ENCODE measurements around the gene CAPN15.

Gene CAPN15

DNA sequence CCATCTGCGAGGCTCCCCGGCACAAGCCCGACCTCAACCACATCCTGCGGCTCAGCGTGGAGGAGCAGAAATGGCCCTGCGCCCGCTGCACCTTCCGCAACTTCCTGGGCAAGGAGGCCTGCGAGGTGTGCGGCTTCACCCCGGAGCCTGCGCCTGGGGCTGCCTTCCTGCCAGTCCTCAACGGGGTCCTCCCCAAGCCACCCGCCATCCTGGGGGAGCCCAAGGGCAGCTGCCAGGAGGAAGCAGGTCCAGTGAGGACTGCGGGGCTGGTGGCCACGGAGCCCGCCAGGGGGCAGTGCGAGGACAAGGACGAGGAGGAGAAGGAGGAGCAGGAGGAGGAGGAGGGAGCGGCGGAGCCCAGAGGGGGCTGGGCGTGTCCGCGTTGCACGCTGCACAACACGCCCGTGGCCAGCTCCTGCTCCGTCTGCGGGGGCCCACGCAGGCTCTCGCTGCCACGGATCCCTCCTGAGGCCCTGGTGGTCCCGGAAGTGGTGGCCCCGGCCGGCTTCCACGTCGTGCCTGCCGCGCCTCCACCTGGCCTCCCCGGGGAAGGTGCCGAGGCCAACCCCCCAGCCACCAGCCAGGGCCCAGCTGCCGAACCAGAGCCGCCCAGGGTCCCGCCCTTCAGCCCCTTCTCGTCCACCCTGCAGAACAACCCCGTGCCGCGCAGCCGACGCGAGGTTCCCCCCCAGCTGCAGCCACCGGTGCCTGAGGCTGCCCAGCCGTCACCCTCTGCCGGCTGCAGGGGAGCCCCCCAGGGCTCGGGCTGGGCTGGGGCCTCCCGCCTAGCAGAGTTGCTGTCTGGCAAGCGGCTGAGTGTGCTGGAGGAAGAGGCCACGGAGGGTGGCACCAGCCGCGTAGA is 19.6 kb downstream of the CAPN15 start:
- DNase-seq (ENCODE audit: low read depth): no peak

DNA sequence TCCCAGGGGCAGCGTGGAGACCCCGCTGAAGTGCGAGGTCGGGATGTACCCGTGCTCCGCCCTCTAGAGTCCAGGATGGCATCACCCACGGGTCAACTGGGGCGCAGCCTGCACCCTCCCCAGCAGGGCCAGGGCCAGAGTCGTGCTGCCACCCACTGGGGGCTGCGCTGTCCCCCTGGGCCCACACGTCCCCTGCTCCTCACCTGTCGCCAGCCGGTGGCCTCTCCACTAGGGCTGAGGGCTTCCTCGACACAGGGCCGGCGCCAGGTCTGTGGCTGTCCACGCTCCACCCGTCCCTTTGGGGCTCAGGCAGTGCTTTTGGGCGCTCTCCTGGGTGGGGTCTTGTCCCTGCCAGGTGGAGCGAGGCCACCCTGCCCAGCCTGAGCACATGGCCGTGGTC is 21.1 kb downstream of the CAPN15 start:
- DNase-seq (ENCODE audit: low read depth): no peak

DNA sequence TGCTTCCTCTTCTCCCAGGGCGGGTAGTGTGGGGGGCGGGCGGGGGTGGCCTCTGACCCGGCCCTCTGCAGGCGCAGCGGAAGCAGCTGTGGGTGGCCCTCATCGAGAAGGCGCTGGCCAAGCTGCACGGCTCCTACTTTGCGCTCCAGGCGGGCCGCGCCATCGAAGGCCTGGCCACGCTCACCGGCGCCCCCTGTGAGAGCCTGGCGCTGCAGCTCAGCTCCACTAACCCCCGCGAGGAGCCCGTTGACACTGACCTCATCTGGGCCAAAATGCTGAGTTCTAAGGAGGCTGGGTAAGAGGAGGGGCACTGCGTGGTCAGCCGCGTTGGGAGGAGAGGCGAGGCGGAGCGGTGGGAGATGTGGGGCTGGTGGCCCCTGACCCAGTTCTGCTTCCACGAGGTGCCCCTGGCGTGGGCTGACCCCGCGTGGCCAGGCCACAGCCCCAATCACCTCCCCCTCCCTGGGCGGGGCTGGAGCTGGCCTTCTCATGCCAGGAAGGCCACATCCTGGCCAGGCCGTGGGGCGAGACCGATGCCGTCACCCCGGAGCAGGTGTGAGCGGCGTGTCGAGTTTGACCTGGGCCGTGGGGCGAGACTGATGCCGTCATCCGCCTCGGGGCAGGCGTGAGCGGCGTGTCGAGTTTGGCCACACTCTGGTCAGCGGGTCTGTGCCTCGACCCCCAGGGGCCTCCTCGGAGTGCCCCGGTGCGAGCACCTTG is 22.2 kb downstream of the CAPN15 start:
- no peak for DNase-seq (ENCODE audit: low read depth)

DNA sequence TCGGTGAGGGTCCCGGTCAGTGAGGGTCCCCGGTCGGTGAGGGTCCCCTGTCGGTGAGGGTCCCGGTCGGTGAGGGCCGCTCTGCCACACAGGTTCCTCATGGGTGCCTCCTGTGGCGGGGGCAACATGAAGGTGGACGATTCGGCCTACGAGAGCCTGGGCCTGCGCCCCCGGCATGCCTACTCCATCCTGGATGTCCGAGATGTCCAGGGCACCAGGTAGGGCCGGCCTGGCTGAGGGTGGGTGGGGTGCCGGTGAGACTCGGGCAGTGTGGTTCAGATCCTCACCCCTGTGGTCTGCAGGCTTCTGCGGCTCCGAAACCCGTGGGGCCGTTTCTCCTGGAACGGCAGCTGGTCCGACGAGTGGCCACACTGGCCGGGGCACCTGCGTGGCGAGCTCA is 23.7 kb downstream of the CAPN15 start:
- DNase-seq (ENCODE audit: low read depth): no peak

DNA sequence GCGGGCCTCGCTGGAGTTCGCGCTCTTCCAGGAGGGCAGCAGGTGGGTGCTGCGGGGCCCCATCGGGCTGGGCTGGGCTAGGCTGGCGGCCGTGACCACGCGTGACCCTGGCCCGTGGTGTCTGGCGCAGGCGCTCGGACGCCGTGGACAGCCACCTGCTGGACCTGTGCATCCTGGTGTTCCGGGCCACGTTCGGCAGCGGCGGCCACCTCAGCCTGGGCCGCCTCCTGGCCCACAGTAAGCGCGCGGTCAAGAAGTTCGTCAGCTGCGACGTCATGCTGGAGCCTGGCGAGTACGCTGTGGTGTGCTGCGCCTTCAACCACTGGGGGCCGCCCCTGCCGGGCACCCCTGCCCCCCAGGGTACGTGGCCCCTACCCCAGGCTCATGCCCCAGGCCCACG is 24.7 kb downstream of the CAPN15 start:
- DNase-seq (ENCODE audit: low read depth): no peak

DNA sequence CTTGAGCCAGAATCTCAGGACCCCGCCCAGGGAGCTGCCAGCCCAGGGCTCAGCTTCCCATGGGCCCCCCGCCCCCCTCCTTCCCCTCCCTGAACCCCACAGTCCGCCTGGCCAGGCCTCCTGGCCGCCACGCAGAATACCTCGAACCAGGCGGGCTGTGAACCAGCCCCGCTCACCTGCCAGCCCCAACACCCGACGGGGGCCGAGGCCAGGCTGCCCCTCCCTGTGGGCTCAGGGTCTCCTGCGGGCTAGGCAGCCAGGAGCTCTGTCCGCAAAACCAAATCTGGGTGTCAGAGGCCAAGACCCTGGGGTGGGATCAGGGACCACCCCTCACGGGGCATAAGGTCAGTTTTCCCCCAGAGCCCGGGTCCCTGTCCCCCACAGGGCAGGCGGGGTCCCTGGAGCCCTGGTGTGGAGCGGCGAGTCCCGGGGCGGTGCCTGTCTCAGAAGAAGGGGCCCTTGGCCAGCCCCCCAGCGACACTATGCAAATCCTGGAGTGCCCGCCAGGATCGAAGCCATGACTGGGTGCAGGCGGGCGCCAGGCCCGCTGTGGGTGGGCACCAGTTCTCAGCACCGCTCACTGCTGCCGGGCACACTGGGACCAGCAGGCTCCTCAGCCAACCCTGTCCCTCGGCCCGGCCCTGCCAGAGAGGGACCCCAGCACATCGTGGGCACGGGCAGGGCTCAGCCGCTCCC is 26.2 kb downstream of the CAPN15 start:
- DNase-seq (ENCODE audit: low read depth): no peak

DNA sequence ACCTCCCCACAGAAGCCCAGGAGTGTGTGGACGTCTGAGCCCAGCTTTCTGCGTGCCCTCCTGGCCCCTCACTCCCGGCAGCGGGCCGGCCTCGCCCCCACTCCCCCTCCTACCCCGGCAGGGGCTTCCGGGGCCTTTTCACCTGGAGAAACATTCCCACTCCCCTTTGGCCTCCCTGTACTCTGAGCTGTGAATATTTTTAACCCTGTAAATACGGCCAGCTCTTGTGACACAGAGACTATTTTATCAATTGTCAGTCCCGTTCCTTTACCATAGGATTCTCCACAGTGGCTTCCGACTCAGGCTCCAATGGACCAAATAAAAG is 26.7 kb downstream of the CAPN15 start:
- no peak for DNase-seq (ENCODE audit: low read depth)

DNA sequence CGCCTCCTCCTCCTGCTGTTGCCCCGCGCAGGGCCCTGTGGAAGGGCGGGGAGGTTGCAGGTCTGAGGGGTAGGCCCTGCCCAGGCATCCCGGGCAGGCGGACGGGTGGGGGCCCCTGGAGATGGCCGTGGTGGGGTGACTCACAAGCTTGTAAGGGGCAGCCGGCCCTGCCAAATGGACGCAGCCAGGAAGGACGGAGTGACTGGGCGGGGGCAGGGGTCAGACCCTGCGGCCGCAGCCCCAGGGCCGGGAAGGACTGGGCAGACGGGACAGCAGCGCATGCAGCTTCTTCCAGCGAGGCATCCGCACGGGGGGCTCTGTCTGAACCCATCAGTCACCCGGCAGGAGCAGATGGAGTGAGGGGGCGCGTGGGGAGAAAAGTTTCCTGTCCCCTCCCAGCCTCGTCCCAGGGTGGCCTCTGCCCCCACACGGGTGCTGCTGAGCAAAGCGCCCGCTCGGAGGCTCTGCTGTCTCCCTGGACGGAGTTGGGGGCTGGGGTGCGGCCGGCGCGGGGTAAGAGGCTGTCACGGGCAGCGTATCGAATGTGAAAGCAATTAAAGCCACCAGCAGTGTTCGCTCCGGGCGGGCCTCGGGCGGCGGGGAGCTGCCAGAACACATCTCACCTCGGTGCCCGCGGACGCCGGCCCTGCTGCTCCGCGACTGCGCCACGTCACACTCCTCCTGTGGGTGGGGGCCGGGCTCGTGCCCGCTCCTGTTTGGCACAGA is 27.3 kb downstream of the CAPN15 start:
- DNase-seq (ENCODE audit: low read depth): no peak

DNA sequence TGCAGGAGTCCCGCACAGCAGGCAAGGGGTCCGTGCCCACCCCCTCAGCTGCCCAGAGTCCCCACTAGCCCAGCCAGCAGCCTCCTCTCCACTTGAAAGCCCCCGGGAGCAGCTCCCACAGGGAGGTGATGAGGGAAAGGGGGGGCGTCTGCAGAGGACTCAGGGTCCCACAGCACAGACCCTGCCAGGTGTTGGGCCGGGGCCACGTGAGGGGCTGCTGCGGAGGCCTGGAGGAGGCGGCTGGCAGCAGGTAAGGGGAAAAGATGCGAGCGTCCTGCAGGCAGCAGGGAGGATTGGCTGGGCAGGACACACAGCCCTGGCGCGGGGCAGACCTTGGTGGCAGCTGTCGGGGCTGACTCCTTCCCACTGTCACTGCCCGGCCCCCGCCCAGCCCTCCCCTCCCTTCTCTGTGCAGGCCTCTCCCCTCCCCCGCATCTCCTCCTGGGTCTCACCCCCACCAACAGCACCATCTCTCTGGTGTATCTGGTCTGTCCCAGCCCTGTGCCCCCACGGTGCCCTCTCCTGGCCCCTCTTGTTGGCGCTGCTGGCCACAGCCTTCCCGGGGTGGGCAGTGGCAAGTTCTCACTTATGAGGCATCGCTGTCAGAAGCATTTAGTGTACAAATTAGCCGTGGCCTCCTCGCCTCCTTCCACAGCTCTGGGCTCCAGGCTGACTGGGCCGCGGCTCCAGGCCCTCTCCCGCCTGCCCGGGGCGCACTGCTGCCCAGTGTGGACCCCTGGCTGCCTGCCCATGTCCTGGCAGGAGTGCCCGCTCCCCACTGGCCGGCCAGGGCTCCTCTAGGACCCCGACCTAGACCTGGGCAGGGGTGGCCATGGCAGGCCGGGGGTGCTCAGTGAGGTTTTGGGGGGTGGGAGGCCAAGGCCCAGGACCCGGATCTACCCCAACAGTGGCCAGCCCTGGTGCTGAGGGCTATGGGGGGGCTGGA is 28.3 kb downstream of the CAPN15 start:
- no peak for DNase-seq (ENCODE audit: low read depth)

DNA sequence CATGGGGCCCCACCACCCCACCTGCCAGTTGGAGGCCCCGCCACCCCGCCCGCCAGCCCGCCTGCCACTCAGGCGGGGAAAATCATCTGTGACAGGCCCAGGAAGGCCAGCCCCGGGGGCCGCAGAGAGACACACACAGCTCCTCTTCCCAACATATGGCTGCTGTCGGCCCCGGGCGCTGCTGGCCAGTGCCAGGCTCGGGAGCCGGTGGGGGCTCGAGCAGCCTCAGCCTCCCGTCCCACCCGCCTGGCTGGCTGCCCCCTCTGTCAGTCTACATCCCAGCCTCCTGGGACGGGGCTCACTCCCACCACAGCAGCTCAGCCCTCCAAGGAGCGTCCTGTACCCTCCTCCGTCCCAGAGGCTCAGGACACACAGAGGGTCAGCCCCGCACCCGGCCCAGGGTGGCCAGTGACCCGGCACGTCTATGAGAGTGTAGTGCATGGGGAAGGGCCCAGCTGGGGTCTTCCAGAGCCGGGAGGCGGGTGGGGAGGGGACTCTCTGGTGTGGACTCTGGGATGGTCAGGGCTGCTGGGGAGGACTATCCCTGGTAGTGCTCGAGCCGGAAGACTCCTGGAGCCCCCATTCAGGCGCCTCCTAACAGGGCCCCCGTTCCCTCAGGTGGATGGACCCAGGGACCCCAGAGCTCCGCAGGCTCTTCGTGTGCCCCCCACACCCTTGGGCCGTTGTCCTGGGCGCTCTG is 29.1 kb downstream of the CAPN15 start:
- no peak for DNase-seq (ENCODE audit: low read depth)

DNA sequence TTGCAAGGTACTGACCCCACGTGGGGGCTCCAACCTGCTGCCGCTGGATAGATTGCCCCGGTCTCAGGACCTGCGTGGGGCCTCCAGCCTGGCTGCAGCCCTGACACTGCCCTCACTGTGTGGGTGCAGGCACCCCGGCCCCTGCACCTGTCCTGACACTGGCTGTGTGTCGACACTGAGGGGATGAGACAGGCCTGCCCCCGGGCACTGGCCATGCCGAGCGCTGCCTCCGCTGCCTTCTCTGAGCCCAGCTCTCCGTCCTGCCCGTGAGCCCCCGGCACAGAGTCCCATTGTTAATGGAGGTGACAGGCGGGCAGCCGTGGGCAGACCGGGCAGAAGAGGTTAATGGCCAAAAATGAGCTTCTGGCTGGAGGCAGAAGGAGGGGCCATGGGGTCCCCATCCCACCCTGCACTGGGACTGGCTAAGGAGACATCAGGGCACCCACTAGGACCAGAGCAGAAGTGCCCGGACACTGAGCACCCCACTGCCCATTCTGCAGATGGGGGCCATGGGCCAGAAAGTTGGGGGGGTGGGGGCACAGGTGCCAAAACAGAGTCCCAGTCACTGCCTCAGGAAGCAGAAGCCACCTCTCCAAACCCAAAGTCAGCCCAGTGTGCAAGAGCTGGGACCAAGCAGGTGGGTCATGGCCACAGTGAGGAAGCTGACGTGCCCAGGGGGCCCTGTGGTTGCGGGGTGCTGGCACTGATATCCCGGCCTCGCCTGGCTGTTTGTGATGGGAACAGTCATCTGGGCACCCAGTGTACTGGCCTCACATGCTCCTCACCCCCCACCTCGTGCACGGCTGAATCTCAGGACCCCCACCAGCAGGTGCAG is 30.2 kb downstream of the CAPN15 start:
- no peak for DNase-seq (ENCODE audit: low read depth)

DNA sequence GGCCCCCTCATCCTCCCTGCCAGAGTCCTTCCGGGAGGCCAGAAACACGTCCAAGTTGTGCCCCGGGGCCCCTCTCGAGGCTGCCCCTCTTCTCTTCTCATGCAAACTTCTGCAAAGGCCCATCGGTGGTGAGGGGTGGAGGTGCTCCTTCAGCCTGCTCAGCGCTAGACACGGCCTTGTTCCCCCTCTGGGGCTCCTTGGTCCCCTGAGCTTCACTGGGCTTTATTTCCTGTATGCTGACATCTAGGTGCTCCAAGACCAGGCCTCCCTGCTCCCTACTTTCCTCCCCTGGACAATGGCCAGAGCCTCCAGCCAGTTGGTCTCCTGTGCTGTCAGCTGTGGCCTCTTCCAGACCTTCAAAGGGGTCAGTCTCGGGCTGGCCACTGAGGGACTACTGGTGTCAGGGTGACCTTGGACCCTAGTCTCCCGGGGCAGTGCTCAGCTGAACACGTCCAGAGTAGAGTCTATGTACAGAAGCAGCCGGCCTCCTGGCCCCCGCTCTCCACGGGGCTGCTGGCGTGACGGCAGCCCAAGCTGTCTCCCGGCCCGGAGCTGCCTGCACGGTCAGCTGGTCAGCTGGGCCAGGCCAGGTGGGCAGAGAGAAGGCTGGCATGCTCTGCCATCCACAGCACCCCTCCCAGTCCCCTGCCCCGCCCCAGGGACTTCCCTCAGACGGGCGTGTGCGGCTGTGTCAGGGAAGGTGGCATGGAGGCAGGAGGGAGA is 30.9 kb downstream of the CAPN15 start:
- no peak for DNase-seq (ENCODE audit: low read depth)

DNA sequence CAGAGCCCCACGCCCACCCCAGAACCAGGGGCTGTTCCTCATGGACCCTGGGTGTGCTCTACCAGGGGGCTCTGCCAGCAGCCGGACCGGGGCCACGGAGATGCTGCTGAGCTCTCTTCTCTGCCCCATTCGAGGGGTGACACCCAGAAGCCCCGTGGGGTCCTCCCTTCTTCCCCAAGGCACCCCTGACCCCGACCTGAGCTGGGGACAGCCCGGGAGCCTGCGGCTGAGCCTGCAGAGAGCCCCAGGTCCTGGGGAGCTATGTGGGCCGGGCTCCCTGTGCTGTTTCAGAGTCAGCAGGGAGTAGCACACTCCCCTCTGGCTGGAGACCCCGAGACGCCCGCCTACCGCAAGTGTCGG is 31.5 kb downstream of the CAPN15 start:
- DNase-seq (ENCODE audit: low read depth): no peak

DNA sequence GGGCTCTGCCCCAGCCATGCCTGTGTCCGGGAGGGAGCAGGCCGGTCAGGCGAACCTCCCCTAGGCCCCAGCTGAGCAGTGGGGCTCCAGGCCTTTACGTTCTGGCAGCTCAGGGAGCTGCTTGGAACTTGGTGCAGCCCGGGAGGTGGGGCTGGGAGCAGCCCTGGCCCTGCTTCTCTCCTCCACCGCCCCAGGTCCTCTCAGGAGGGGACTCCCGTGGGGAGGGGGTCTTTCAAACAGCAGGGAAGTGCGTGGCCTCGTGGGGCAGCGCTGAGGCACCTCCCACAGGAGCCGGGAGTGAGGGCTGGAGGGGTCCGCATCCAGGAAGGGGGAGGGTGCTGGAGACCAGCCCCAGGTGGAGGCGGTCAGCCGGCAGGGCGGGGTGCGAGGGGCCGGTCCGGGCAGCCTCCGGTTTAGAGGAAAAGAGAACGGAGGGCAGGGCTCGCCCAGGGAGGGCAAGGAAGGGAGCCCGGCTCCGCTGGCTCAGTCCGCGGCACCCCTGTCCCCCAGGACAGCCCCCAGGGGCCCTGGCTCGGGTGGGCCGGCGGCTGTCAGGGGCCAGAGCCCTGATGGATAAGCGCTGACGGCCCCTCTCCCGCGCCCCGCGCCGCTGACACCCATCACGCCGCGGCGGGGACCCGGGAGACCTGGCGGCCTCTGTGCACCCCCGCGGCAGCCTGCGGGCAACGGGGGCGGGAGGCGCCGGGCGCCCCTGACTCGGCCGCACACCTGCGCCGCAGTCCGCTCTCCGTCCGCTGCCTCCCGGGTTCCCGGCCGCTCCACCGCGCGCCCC is 32.1 kb downstream of the CAPN15 start:
- no peak for DNase-seq (ENCODE audit: low read depth)

DNA sequence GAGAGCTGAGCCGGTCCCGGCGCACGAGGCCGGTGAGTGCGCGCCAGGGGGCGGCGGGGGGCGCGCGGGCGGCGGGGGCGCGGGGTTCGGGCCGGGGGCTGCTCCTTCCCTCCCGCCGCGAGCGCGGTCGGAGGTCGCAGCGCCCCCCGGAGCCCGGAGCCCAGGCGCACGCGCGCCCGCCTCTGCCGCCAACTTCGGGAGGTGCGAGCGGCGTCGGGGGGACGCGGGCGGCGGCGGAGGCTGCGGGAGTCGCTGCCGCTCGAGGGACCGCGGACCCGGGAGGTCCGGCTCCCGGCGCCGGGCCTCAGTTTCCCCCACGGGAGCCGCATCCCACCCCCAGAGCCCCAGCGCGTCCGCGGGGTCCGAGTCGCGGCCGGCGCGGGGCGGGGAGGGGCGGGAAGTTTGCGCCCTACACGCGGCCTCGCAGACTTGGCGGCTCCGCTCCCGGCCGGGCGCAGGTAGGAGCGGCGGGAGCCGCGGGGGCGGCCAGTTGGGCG is 32.7 kb downstream of the CAPN15 start, which contains the start of gene PRR35:
Gene PRR35, plus strand, starts transcription at position 191 of the 497 bp plus-strand sequence. CDS start 2,901 bp downstream, outside the sequence.
- DNase-seq (ENCODE audit: low read depth): no peak

DNA sequence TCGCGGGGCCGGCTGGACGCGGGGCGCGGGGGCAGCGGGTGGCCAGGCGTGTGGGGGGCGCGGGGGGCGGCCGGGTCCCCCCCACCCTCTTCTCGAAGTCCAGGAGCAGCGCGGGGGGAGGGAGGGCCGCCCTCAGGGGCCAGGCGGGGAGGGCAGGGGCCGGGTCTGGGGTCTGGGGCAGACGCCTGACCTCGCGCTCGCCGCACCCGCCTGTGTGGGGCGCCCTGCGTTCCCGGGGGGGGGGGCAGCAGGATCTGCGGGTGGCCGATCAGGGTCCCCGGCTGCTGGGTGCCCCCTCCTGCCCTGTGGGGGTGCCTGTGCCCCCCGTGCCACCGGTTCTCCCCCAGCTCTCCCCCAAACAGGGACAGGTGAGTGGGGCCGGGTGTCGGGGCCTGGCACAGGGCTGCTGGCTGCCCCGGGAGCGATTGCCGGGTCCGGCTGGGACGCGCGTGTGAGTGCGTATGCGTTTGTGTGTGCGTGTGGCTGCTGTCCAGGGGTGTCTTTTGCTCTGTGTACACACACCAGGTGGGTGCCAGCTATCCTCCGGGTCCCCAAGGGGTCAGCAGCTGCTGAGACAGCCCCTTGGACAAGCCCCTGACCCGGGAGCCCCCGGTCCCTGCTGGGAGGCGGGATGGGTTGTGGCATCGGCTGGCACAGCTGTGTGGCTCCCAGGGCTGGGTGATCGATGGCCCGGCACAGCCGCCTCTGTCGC is 33.3 kb downstream of the CAPN15 start:
- no peak for DNase-seq (ENCODE audit: low read depth)

DNA sequence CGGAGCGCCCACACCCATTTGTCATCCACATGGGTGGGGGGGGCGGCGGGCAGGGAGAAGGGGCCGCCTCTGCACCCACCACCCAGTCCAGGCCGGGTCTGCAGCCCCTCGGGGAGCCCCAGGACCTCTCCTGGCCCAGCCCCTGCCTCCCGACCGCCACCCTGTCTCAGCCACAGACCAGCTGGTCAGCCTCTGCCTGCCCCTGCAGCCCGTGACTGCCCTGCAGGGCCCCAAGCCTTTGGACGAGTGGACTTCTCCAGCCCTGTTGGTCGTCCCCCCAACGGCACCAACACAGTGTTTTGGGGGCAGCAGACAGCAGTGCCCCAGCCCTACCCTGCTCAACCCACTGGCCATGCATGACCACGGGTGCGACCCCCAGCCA is 33.9 kb downstream of the CAPN15 start:
- DNase-seq (ENCODE audit: low read depth): no peak
